ENCODE data around the gene HDAC4. TPM values are rescaled to one million over a fixed set of nuclear protein-coding genes. Genes with fewer than 3 reads are reported as not detected.

Gene HDAC4
- total and polyA plus RNA-seq, 2 experiments from 2014 or later: 8.1 to 41.8 TPM

DNA sequence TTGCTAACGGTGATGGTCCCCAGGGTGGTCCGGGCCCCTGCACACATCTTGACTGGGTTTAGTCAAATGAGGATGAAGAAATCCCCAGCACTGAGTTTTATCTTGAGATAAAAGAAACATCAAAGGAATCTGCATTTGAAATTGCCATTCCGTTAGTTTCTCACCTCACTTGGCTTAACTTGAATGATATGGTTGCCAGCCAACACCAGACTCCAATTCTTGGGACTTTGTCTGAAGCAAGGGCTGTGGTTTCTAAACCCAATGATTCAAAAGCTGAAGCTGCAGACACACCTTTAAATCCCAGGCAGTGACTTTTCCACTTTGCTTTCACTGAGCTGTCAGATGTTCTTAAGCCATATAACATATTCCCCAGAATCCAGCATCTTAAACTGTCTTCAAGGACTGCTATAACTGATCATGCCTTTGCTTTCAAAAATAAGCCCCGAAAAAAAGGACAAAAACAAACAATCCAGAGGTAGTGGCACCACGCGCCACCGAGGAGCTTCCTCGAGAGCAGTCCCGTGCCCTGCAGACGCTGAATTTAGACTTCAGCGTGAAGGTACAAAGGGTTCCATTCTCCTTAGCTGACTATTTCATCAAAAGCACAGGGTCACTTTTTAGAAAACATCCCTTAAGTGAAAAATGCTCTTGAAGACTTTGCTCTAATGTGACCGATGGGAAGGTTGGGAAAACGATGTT is 189.3 kb downstream of the HDAC4 start:
- H3K4me3 Mint-ChIP-seq: no peak overlapping the region
- TF ChIP-seq, protein P1, sequence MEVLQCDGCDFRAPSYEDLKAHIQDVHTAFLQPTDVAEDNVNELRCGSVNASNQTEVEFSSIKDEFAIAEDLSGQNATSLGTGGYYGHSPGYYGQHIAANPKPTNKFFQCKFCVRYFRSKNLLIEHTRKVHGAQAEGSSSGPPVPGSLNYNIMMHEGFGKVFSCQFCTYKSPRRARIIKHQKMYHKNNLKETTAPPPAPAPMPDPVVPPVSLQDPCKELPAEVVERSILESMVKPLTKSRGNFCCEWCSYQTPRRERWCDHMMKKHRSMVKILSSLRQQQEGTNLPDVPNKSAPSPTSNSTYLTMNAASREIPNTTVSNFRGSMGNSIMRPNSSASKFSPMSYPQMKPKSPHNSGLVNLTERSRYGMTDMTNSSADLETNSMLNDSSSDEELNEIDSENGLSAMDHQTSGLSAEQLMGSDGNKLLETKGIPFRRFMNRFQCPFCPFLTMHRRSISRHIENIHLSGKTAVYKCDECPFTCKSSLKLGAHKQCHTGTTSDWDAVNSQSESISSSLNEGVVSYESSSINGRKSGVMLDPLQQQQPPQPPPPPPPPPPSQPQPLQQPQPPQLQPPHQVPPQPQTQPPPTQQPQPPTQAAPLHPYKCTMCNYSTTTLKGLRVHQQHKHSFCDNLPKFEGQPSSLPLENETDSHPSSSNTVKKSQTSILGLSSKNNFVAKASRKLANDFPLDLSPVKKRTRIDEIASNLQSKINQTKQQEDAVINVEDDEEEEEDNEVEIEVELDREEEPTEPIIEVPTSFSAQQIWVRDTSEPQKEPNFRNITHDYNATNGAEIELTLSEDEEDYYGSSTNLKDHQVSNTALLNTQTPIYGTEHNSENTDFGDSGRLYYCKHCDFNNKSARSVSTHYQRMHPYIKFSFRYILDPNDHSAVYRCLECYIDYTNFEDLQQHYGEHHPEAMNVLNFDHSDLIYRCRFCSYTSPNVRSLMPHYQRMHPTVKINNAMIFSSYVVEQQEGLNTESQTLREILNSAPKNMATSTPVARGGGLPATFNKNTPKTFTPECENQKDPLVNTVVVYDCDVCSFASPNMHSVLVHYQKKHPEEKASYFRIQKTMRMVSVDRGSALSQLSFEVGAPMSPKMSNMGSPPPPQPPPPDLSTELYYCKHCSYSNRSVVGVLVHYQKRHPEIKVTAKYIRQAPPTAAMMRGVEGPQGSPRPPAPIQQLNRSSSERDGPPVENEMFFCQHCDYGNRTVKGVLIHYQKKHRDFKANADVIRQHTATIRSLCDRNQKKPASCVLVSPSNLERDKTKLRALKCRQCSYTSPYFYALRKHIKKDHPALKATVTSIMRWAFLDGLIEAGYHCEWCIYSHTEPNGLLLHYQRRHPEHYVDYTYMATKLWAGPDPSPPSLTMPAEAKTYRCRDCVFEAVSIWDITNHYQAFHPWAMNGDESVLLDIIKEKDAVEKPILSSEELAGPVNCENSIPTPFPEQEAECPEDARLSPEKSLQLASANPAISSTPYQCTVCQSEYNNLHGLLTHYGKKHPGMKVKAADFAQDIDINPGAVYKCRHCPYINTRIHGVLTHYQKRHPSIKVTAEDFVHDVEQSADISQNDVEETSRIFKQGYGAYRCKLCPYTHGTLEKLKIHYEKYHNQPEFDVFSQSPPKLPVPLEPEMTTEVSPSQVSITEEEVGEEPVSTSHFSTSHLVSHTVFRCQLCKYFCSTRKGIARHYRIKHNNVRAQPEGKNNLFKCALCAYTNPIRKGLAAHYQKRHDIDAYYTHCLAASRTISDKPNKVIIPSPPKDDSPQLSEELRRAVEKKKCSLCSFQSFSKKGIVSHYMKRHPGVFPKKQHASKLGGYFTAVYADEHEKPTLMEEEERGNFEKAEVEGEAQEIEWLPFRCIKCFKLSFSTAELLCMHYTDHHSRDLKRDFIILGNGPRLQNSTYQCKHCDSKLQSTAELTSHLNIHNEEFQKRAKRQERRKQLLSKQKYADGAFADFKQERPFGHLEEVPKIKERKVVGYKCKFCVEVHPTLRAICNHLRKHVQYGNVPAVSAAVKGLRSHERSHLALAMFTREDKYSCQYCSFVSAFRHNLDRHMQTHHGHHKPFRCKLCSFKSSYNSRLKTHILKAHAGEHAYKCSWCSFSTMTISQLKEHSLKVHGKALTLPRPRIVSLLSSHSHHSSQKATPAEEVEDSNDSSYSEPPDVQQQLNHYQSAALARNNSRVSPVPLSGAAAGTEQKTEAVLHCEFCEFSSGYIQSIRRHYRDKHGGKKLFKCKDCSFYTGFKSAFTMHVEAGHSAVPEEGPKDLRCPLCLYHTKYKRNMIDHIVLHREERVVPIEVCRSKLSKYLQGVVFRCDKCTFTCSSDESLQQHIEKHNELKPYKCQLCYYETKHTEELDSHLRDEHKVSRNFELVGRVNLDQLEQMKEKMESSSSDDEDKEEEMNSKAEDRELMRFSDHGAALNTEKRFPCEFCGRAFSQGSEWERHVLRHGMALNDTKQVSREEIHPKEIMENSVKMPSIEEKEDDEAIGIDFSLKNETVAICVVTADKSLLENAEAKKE (CRISPR knock-in tag; IDR thresholded peaks at IDR 0.05): no peak
- TF ChIP-seq, protein P2, sequence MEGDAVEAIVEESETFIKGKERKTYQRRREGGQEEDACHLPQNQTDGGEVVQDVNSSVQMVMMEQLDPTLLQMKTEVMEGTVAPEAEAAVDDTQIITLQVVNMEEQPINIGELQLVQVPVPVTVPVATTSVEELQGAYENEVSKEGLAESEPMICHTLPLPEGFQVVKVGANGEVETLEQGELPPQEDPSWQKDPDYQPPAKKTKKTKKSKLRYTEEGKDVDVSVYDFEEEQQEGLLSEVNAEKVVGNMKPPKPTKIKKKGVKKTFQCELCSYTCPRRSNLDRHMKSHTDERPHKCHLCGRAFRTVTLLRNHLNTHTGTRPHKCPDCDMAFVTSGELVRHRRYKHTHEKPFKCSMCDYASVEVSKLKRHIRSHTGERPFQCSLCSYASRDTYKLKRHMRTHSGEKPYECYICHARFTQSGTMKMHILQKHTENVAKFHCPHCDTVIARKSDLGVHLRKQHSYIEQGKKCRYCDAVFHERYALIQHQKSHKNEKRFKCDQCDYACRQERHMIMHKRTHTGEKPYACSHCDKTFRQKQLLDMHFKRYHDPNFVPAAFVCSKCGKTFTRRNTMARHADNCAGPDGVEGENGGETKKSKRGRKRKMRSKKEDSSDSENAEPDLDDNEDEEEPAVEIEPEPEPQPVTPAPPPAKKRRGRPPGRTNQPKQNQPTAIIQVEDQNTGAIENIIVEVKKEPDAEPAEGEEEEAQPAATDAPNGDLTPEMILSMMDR (conservative IDR thresholded peaks at IDR 0.05; ENCODE audit: low read depth in 2 of 2): no peak
- TF ChIP-seq ZNF331 (CRISPR knock-in tag; IDR thresholded peaks at IDR 0.05; ENCODE audit: low read depth) (no peak), EZH2phosphoT487 (IDR thresholded peaks at IDR 0.05; ENCODE audit: unreplicated experiment) (no peak), STAT1 (IDR thresholded peaks at IDR 0.05; ENCODE audit: unreplicated experiment) (no peak), NANOG (IDR thresholded peaks at IDR 0.05; ENCODE audit: borderline replicate concordance) (no peak), EZH2 (IDR thresholded peaks at IDR 0.05; ENCODE audit: low read depth, unreplicated experiment) (no peak), POLR2AphosphoS5 (IDR thresholded peaks at IDR 0.05; ENCODE audit: low read depth) (no peak), ZNF114 (CRISPR knock-in tag; IDR thresholded peaks at IDR 0.05) (no peak), CREB1 (CRISPR knock-in tag; IDR thresholded peaks at IDR 0.05; ENCODE audit: low read depth) (no peak), JUNB (IDR thresholded peaks at IDR 0.05; ENCODE audit: unreplicated experiment) (no peak)
- TF ChIP-seq, protein P3, sequence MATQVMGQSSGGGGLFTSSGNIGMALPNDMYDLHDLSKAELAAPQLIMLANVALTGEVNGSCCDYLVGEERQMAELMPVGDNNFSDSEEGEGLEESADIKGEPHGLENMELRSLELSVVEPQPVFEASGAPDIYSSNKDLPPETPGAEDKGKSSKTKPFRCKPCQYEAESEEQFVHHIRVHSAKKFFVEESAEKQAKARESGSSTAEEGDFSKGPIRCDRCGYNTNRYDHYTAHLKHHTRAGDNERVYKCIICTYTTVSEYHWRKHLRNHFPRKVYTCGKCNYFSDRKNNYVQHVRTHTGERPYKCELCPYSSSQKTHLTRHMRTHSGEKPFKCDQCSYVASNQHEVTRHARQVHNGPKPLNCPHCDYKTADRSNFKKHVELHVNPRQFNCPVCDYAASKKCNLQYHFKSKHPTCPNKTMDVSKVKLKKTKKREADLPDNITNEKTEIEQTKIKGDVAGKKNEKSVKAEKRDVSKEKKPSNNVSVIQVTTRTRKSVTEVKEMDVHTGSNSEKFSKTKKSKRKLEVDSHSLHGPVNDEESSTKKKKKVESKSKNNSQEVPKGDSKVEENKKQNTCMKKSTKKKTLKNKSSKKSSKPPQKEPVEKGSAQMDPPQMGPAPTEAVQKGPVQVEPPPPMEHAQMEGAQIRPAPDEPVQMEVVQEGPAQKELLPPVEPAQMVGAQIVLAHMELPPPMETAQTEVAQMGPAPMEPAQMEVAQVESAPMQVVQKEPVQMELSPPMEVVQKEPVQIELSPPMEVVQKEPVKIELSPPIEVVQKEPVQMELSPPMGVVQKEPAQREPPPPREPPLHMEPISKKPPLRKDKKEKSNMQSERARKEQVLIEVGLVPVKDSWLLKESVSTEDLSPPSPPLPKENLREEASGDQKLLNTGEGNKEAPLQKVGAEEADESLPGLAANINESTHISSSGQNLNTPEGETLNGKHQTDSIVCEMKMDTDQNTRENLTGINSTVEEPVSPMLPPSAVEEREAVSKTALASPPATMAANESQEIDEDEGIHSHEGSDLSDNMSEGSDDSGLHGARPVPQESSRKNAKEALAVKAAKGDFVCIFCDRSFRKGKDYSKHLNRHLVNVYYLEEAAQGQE (IDR thresholded peaks at IDR 0.05; ENCODE audit: unreplicated experiment): no peak
- TF ChIP-seq, protein P4, sequence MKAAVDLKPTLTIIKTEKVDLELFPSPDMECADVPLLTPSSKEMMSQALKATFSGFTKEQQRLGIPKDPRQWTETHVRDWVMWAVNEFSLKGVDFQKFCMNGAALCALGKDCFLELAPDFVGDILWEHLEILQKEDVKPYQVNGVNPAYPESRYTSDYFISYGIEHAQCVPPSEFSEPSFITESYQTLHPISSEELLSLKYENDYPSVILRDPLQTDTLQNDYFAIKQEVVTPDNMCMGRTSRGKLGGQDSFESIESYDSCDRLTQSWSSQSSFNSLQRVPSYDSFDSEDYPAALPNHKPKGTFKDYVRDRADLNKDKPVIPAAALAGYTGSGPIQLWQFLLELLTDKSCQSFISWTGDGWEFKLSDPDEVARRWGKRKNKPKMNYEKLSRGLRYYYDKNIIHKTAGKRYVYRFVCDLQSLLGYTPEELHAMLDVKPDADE (IDR thresholded peaks at IDR 0.05): no peak
- Histone ChIP-seq H2AFZ (no peak overlapping the region), H3F3A (replicated peaks; ENCODE audit: low read depth) (no peaks in the 10 kb centered on the region), H3K27me3 (ENCODE audit: insufficient read depth) (no peaks in the 10 kb centered on the region), H3K27ac (ENCODE audit: low read depth) (no peak overlapping the region), H3K4me3 (no peak overlapping the region), H4K20me1 (replicated peaks; ENCODE audit: insufficient read depth) (peaks cover 20% of the 10 kb centered on the region), H3K4me1 (ENCODE audit: insufficient read depth) (peaks cover 26% of the 10 kb centered on the region), H3K36me3 (ENCODE audit: insufficient read depth) (no peaks in the 10 kb centered on the region), H3K9me2 (ENCODE audit: insufficient read depth) (no peaks in the 10 kb centered on the region), H3K4me2 (no peak overlapping the region), H3K79me2 (replicated peaks; ENCODE audit: insufficient read depth) (peaks cover 86% of the 10 kb centered on the region)
- H3K27ac Mint-ChIP-seq: 0 out of 2 replicates have a peak overlapping the region, but pooled peaks have one; percentile 77
- peaks cover 77% of the 10 kb centered on the region for H3K4me1 Mint-ChIP-seq
- ATAC-seq: no peak
- peaks cover 7% of the 10 kb centered on the region for H3K27me3 Mint-ChIP-seq (ENCODE audit: insufficient read depth, low read depth, poor library complexity)
- H3K36me3 Mint-ChIP-seq (ENCODE audit: low read depth): no peaks in the 10 kb centered on the region
- no peaks in the 10 kb centered on the region; the same call in 2 of the 3 replicates for H3K9me3 Mint-ChIP-seq
- no peak for DNase-seq (ENCODE audit: low spot score)

Measured in GM23338 (cell line).